ENCODE data around the gene MBLAC1.

Gene MBLAC1

DNA sequence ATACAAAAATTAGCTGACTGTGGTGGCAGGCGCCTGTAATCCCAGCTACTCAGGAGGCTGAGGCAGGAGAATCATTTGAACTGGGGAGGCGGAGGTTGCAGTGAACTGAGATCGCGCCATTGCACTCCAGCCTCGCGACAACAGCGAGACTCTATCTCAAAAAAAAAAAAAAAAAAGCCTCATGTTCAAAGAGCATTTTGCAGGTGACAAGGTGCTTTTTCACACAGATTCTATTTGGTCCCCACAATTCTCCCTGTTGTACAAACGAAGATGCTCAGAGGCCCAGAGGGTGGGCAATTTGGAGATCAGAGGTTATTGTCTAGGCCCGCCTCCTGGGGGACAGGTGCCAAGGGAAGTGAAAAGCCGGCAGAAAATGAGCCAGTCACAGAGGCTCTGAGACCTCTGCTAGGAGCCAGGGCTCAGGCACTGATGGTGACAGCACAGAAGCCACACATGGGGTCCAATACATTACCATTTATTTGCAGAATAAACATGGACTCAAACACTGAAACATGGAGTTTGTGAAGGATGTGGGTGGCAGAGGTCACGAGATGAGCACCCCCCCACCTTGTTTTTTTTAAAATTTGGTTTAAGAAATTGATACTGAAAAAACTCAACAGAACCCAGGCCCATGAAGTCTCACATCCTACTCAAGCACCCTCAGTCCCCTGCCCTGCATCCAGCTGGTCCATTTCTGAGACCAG, 42.5 kb downstream of the MBLAC1 start:
- no peak overlapping the region for H3K4me3 ChIP-seq (ENCODE audit: low read depth, low read length)
- no peak for DNase-seq (ENCODE audit: low read depth)
- TF ChIP-seq CTCF (IDR thresholded peaks at IDR 0.05; ENCODE audit: low read depth, low read length, missing control alignments), result no peak

DNA sequence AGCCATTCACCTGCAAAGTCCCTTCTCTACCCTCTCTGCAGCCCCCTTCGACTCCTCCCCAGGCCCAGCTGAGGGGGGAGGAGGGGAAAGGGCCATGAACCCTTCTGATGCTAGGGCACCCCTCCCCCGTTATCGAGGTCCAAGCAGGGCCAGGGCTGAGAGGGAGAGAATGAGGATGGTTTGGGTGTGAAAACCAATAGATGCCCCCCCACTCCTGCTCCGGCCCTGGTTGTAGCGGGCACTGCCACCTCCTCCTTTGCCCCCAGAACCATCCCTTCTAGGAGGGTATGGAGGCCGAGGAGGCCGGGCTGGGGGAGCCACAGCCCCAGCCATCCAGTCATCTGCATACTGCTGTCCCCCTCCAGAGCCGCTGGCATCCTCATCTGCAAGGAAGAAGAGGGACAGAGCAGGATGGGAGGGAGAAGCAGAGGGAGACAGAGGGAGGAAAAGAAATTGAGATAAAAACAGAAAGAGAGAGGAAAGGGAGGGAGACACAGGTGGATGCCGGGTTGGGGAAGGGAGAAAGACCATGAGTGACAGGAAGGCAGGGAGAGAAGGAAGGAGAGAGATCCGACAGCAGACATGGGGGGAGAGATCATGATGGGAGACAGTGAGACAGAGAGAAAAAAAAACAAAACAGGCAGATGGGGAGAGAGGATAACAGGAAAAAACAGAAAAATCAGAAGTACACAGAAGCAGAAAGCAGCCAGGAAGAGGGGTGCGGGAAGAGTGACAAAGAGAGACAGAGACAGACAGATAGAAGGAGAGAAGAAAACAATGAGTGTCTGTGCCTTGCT, 43.5 kb downstream of the MBLAC1 start:
- no peak for DNase-seq (ENCODE audit: low read depth)
- H3K4me3 ChIP-seq (ENCODE audit: low read depth, low read length), result no peak overlapping the region
- no peak for TF ChIP-seq CTCF (IDR thresholded peaks at IDR 0.05; ENCODE audit: low read depth, low read length, missing control alignments)

GRCh38 chr7:100171087-100171681, 44.4 kb downstream of the MBLAC1 start:
- no peak for TF ChIP-seq CTCF (IDR thresholded peaks at IDR 0.05; ENCODE audit: low read depth, low read length, missing control alignments)
- peak overlapping the region; percentile 11; the same call in 1 of the 2 replicates for H3K4me3 ChIP-seq (ENCODE audit: low read depth, low read length)
- DNase-seq (ENCODE audit: low read depth), result no peak

- no peak overlapping the region; the same call in 1 of the 2 replicates for H3K4me3 ChIP-seq (ENCODE audit: low read depth, low read length)
- DNase-seq (ENCODE audit: low read depth), result no peak
- TF ChIP-seq CTCF (IDR thresholded peaks at IDR 0.05; ENCODE audit: low read depth, low read length, missing control alignments), result no peak
Observed at GRCh38 chr7:100171840-100172239, 45.1 kb downstream of the MBLAC1 start.

- TF ChIP-seq CTCF (IDR thresholded peaks at IDR 0.05; ENCODE audit: low read depth, low read length, missing control alignments), result no peak
- DNase-seq (ENCODE audit: low read depth), result no peak
- no peak overlapping the region for H3K4me3 ChIP-seq (ENCODE audit: low read depth, low read length)
Observed at GRCh38 chr7:100173806-100174495, 47.2 kb downstream of the MBLAC1 start.

DNA sequence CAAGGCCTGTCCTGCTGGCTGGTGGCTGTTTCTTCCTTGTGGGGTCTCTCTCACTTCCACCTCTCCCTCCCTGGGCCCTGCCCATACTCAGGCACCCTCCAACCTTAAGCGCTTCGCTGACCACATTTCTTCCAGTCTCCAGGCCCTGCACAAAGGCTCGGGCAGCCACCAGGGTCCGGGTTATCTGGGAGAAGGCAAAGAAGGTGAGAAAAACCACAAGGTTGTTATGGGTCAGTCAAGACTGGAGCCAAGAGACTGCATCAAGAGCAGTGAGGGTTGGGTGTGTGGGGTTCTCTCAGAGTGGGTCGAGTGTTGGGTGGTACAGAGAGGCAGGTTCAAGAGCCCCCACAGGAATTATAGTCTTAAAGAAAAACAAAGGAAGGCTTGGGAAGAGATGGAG, 47.8 kb downstream of the MBLAC1 start:
- H3K4me3 ChIP-seq (ENCODE audit: low read depth, low read length), result no peak overlapping the region
- no peak for DNase-seq (ENCODE audit: low read depth)
- TF ChIP-seq CTCF (IDR thresholded peaks at IDR 0.05; ENCODE audit: low read depth, low read length, missing control alignments), result no peak
